Measurements from ENCODE around the gene TRABD2B. TPM values are rescaled to one million over a fixed set of nuclear protein-coding genes. Genes with fewer than 3 reads are reported as not detected.

The TRABD2B gene
- total RNA-seq, 1 donor from 2014 or later: 1.8 TPM

- ATAC-seq (no peak), DNase-seq (no peak)
- intact Hi-C loops (cut with DNase I): no loop called here
- no peak overlapping the region for H3K4me3 ChIP-seq
- H3K27ac ChIP-seq: no peak overlapping the region
- no peaks in the 10 kb centered on the region for H3K4me1 ChIP-seq
- no peaks in the 10 kb centered on the region for H3K27me3 ChIP-seq (ENCODE audit: low read depth)
- no peak for TF ChIP-seq CTCF (IDR thresholded peaks at IDR 0.05)
- H3K9me3 ChIP-seq: no peaks in the 10 kb centered on the region
- H3K36me3 ChIP-seq: no peaks in the 10 kb centered on the region
Measured at GRCh38 chr1:47895279-47896125, 101.7 kb downstream of the TRABD2B start.

GRCh38 chr1:47894410-47895278 lies 102.5 kb downstream of the TRABD2B start:
- intact Hi-C loops (cut with DNase I): no loop called here
- H3K4me1 ChIP-seq: no peaks in the 10 kb centered on the region
- H3K36me3 ChIP-seq: no peaks in the 10 kb centered on the region
- H3K9me3 ChIP-seq: no peaks in the 10 kb centered on the region
- DNase-seq (no peak), ATAC-seq (peak; percentile 72 to 75)
- no peak for TF ChIP-seq CTCF (IDR thresholded peaks at IDR 0.05)
- no peaks in the 10 kb centered on the region for H3K27me3 ChIP-seq (ENCODE audit: low read depth)
- no peak overlapping the region for H3K4me3 ChIP-seq
- H3K27ac ChIP-seq: no peak overlapping the region

- Histone ChIP-seq H3K9me3 (no peaks in the 10 kb centered on the region), H3K4me1 (no peaks in the 10 kb centered on the region), H3K36me3 (no peaks in the 10 kb centered on the region), H3K27ac (no peak overlapping the region), H3K4me3 (no peak overlapping the region), H3K27me3 (ENCODE audit: low read depth) (no peaks in the 10 kb centered on the region)
- ATAC-seq (peak; percentile 47 to 52), DNase-seq (no peak)
- intact Hi-C loops (cut with DNase I): no loop called here
- TF ChIP-seq CTCF (IDR thresholded peaks at IDR 0.05): no peak
Measured at GRCh38 chr1:47893412-47893811, 103.8 kb downstream of the TRABD2B start.

DNA sequence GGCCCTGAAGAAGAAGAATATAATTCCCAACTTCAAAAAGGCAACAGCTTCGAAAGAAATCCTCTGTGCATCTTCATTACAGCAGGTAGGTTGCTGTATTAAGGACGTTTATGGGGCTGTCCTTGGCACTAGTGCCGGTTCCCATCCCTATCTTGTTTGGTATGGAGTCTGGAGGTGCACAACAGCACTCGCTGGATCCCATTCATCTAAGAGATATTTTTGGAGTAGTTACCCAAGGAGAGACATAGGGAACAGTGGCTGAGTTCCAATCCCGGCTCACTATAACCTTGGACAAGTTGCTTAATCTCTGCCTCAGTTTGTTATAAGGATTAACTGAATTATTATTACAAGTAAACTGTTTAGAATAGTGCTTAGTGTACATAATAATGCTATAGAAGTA lies 106.4 kb downstream of the TRABD2B start:
- Histone ChIP-seq H3K36me3 (no peaks in the 10 kb centered on the region), H3K27ac (no peak overlapping the region), H3K4me3 (no peak overlapping the region), H3K4me1 (no peaks in the 10 kb centered on the region), H3K27me3 (ENCODE audit: low read depth) (no peaks in the 10 kb centered on the region), H3K9me3 (no peaks in the 10 kb centered on the region)
- DNase-seq: no peak
- intact Hi-C loops (cut with DNase I): no loop called here
- no peak for TF ChIP-seq CTCF (IDR thresholded peaks at IDR 0.05)
- ATAC-seq: no peak

- H3K36me3 ChIP-seq: no peaks in the 10 kb centered on the region
- intact Hi-C loops (cut with DNase I): no loop called here
- ATAC-seq (no peak), DNase-seq (no peak)
- no peaks in the 10 kb centered on the region for H3K9me3 ChIP-seq
- H3K4me3 ChIP-seq: no peak overlapping the region
- no peak for TF ChIP-seq CTCF (IDR thresholded peaks at IDR 0.05)
- H3K27ac ChIP-seq: no peak overlapping the region
- H3K4me1 ChIP-seq: no peaks in the 10 kb centered on the region
- H3K27me3 ChIP-seq (ENCODE audit: low read depth): no peaks in the 10 kb centered on the region
Measured at GRCh38 chr1:47888294-47888629, 108.9 kb downstream of the TRABD2B start.

All from lower lobe of right lung (tissue), 2 donors.